Fibroblast of lung (primary cell): ENCODE measurements around the gene NPR2. TPM values are rescaled to one million over a fixed set of nuclear protein-coding genes. Genes with fewer than 3 reads are reported as not detected.
A peak's percentile ranks its signal among the peaks of the same experiment; 100 is the strongest.

Source experiments
- DNase-seq, 2 donors: peaks; one replicate each; pipeline versions ENCODE4 v3.0.0 to v3.0.0-alpha.2; 2010; ENCODE audit warnings: low read depth in 2 of 2
- H2AFZ ChIP-seq: 2 replicates; pipeline ENCODE4 v1.5.1; 2012; ENCODE audit warnings: low read length, control low read depth, inconsistent platforms
- H3K27ac ChIP-seq: 2 replicates; pipeline ENCODE4 v1.5.1; 2011; ENCODE audit warnings: low read length, control low read depth; ENCODE audit not compliant: insufficient read depth
- H3K27me3 ChIP-seq: 2 replicates; pipeline ENCODE4 v1.5.1; 2011; ENCODE audit warnings: mild to moderate bottlenecking, low read length; ENCODE audit not compliant: control insufficient read depth, insufficient read depth
- H3K36me3 ChIP-seq: 2 replicates; pipeline ENCODE4 v1.5.1; 2011; ENCODE audit warnings: low read length; ENCODE audit not compliant: control insufficient read depth, insufficient read depth
- H3K4me1 ChIP-seq: 2 replicates; pipeline ENCODE4 v1.5.1; 2011; ENCODE audit warnings: low read length; ENCODE audit not compliant: control insufficient read depth, insufficient read depth; ENCODE audit errors: extremely low read depth
- H3K4me2 ChIP-seq: 2 replicates; pipeline ENCODE4 v1.5.1; 2011; ENCODE audit warnings: low read length, control low read depth; ENCODE audit not compliant: insufficient read depth; ENCODE audit errors: extremely low read depth
- H3K4me3 ChIP-seq, 4 experiments: fragments of 200-600 bp in 1 of 4; sonication (generic) in 1 of 4; replicated peaks in 1 of 4; 2 replicates each; pipeline ENCODE4 v1.5.1; 2011 to 2016; ENCODE audit warnings: low read length in 4 of 4, low read depth in 3 of 4, mild to moderate bottlenecking in 3 of 4, control low read depth in 2 of 4, inconsistent platforms in 1 of 4, mixed read lengths in 1 of 4; ENCODE audit not compliant: insufficient read depth in 1 of 4; ENCODE audit errors: control extremely low read depth in 1 of 4
- H3K79me2 ChIP-seq: 2 replicates; pipeline ENCODE4 v1.5.1; 2012; ENCODE audit warnings: mild to moderate bottlenecking, low read length, inconsistent platforms; ENCODE audit not compliant: control insufficient read depth, insufficient read depth
- H3K9ac ChIP-seq: 2 replicates; pipeline ENCODE4 v1.5.1; 2011; ENCODE audit warnings: mild to moderate bottlenecking, low read length, control low read depth; ENCODE audit not compliant: insufficient read depth
- H3K9me3 ChIP-seq: 2 replicates; pipeline ENCODE4 v1.5.1; 2012; ENCODE audit warnings: low read depth, low read length; ENCODE audit not compliant: control insufficient read depth, insufficient read depth
- H4K20me1 ChIP-seq: 2 replicates; pipeline ENCODE4 v1.5.1; 2011; ENCODE audit warnings: low read length; ENCODE audit not compliant: control insufficient read depth, insufficient read depth; ENCODE audit errors: extremely low read depth
- EZH2 ChIP-seq: IDR thresholded peaks from 2 replicates; pipeline ENCODE4 v1.5.1; 2012; ENCODE audit warnings: low read length, control low read depth, mild to moderate bottlenecking; ENCODE audit errors: missing control alignments
- polyA plus RNA-seq, 2 donors: library from polyadenylated mRNA; depleted of rRNA in 1 of 2; stranded (reverse) in 1 of 2; unstranded in 1 of 2; fragments of >200 nt; gene quantifications; 2 replicates each; pipeline ENCODE4 v1.2.1, GENCODE V29; 2011 to 2012; ENCODE audit warnings: missing spikeins in 1 of 2
- total RNA-seq: library from RNA; depleted of rRNA; stranded (reverse); fragments of >200 nt; gene quantifications from 2 replicates; pipeline ENCODE4 v1.2.1, GENCODE V29; 2014
- TF ChIP-seq, protein P1 (sequence below), 2 donors: IDR thresholded peaks in 1 of 2; conservative IDR thresholded peaks in 1 of 2; 1 replicate in 1 of 2; 2 replicates in 1 of 2; pipeline ENCODE4 v1.5.1; 2011 to 2012; ENCODE audit warnings: low read length in 2 of 2, control low read depth in 1 of 2, inconsistent platforms in 1 of 2, low read depth in 1 of 2, mild to moderate bottlenecking in 1 of 2

NPR2 gene
- total and polyA plus RNA-seq, 2 donors (not counting 1 experiment from before 2014, with no cell fraction given): 26.3 to 47.4 TPM

DNA sequence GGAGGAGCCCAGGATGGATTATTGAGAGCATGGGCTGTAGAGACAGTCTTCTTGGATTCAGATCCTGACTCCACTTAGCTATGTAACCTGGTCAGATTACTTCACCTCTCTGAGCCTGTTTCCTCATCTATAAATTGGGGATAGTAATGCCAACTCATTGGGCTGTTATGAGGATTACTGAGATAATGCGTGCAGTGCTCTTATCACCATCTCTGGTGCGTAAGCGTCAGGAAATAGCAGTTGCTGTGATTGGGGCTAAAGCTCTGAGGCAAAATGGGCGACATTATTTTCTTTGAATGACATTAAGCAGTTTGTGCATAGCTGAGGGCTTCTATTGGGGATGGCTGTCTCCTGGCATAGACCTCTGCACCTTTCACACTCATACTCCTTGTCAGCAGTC is 36.3 kb upstream of the NPR2 start:
- Histone ChIP-seq H3K36me3 (peaks cover 7% of the 10 kb centered on the region), H3K4me2 (no peak overlapping the region), H3K27ac (no peak overlapping the region), H3K4me1 (peaks cover 7% of the 10 kb centered on the region), H2AFZ (no peak overlapping the region), H3K79me2 (peaks cover 2% of the 10 kb centered on the region), H4K20me1 (no peaks in the 10 kb centered on the region), H3K9me3 (no peaks in the 10 kb centered on the region), H3K4me3 (no peak overlapping the region), H3K27me3 (peaks cover 2% of the 10 kb centered on the region), H3K9ac (no peak overlapping the region)
- no peak for TF ChIP-seq EZH2
- TF ChIP-seq, protein P1, sequence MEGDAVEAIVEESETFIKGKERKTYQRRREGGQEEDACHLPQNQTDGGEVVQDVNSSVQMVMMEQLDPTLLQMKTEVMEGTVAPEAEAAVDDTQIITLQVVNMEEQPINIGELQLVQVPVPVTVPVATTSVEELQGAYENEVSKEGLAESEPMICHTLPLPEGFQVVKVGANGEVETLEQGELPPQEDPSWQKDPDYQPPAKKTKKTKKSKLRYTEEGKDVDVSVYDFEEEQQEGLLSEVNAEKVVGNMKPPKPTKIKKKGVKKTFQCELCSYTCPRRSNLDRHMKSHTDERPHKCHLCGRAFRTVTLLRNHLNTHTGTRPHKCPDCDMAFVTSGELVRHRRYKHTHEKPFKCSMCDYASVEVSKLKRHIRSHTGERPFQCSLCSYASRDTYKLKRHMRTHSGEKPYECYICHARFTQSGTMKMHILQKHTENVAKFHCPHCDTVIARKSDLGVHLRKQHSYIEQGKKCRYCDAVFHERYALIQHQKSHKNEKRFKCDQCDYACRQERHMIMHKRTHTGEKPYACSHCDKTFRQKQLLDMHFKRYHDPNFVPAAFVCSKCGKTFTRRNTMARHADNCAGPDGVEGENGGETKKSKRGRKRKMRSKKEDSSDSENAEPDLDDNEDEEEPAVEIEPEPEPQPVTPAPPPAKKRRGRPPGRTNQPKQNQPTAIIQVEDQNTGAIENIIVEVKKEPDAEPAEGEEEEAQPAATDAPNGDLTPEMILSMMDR (conservative IDR thresholded peaks at IDR 0.05 in 1 of 2, IDR thresholded peaks at IDR 0.05 in 1 of 2; ENCODE audit: low read depth in 1 of 2, low read length in 2 of 2): no peak
- no peak for DNase-seq

DNA sequence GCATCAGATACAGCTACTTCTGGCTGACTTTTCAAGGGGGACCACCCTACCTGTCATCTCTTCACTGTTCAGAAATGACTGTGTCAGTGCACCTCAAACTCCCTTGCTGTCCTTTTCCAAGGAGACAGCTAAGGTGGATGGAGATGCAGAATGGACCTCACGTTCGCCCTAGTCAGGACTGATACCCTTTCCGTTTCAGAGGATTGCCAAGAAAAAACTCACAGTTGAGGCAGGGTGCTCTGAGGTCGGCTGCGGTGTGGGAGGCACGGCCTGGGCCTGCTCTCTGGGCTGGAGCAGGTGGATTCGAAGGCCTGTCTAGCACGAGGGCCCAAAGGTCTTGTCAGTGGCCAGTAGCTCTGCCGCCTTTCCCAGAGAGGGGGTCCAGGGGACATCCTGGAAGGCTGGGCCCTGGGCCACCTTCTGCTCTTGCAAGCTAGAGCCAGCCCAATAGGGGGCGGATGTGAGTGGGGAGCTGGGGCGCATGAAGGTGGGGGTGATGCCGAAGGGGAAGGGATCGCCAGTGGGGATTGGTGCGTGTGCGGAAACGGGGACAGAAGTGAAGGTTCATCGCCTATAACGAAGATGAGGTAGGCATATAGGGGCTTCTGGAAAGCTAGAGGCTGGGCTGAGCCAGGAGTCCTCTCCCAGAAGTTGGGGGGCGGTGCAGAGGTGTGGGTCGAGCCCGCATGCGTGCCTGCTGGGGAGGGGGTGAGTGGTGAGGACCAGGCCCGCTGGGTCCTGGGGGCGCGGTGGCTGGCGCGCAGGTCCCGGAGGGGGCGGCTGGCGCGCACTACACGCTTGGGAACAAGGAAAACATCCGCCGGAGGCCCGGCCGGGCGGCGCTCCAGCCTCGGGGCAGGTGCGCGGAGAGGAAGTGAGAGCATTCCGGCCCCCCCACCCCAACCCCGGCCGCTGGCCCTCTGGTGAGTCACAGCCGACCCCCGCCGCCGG is 34.8 kb upstream of the NPR2 start:
- Histone ChIP-seq H2AFZ (peak overlapping the region; percentile 31), H3K4me1 (peaks cover 7% of the 10 kb centered on the region), H4K20me1 (no peaks in the 10 kb centered on the region), H3K27me3 (peaks cover 2% of the 10 kb centered on the region), H3K36me3 (peaks cover 7% of the 10 kb centered on the region), H3K79me2 (no peaks in the 10 kb centered on the region), H3K9ac (no peak overlapping the region), H3K4me3 (peak overlapping the region; percentile 34 to 63 (median 48)), H3K4me2 (peak overlapping the region; percentile 77), H3K27ac (no peak overlapping the region), H3K9me3 (no peaks in the 10 kb centered on the region)
- DNase-seq: peak; percentile 38 to 43
- TF ChIP-seq, protein P1 (conservative IDR thresholded peaks at IDR 0.05 in 1 of 2, IDR thresholded peaks at IDR 0.05 in 1 of 2; ENCODE audit: low read depth in 1 of 2, low read length in 2 of 2): peak; percentile 33 to 73
- no peak for TF ChIP-seq EZH2

DNA sequence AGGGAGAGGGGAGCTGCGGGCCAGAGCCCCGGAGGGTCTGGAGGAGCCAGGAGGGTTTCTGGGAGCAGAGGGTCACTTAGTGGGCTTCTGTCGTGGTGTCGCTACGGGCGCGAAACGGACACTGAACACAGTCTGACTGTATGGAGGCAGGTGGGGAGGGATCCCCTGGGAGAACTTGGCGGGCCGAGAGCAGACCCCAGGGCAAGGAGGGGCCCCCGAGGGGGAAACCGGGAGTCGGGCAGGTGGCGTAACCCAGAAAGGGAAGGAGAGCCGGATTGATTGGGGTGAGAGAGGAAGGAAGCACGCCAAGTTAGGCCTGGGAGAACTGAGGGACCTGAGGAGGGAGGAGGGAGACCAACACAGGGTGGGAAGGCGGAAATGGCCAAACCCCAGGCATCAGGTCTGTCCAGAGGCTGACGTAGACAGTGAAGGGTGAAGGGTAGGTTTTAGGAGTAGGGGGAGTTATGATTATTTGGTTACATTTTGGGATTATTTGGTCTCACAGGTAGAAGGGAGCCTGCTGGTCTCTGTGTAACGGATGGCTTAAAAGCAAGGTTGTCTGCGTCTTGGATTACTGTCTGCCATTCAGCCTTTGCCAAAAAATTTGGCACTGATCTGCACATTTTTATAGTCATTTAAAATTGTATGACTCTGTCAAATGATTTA is 34.0 kb upstream of the NPR2 start:
- peaks cover 2% of the 10 kb centered on the region for H3K27me3 ChIP-seq
- peak overlapping the region; percentile 77 for H3K4me2 ChIP-seq
- TF ChIP-seq, protein P1 (conservative IDR thresholded peaks at IDR 0.05 in 1 of 2, IDR thresholded peaks at IDR 0.05 in 1 of 2; ENCODE audit: low read depth in 1 of 2, low read length in 2 of 2): no peak
- TF ChIP-seq EZH2: no peak
- peak overlapping the region in 3 of 4 experiments; percentile 5 to 53 (median 43) for H3K4me3 ChIP-seq
- peaks cover 6% of the 10 kb centered on the region for H3K36me3 ChIP-seq
- no peak for DNase-seq
- H4K20me1 ChIP-seq: no peaks in the 10 kb centered on the region
- no peak overlapping the region for H2AFZ ChIP-seq
- H3K79me2 ChIP-seq: no peaks in the 10 kb centered on the region
- H3K27ac ChIP-seq: no peak overlapping the region
- peaks cover 7% of the 10 kb centered on the region for H3K4me1 ChIP-seq
- H3K9ac ChIP-seq: no peak overlapping the region
- H3K9me3 ChIP-seq: no peaks in the 10 kb centered on the region
